IMR-90 (cell line): ENCODE data around the gene CTNNA2. TPM values are rescaled to one million over a fixed set of nuclear protein-coding genes. Genes with fewer than 3 reads are reported as not detected.
A peak's percentile ranks its signal among the peaks of the same experiment; 100 is the strongest.

Experiments used
- ATAC-seq: fragments of 200-7000 bp; cut with Tn5 transposase; 2 replicates; pipeline ENCODE4 v1.9.1; 2020; ENCODE audit warnings: low read depth, mild to moderate bottlenecking, moderate library complexity
- BruUV-seq: library from RNA; stranded (reverse); fragments of 400-500 nt; replicated peaks from 2 replicates; lab custom pipeline; 2021; lab: Mats Ljungman, UMichigan
- CTCF ChIA-PET: fragments of 300-600 bp; formaldehyde crosslinking; extraction: SDS; loops from one replicate; lab custom pipeline; 2021; ENCODE audit warnings: antibody characterized with exemption; lab: Yijun Ruan, JAX
- POLR2A ChIA-PET: fragments of 300-600 bp; sonication (Branson Sonifier 250); formaldehyde crosslinking; loops from one replicate; lab custom pipeline; 2022; ENCODE audit warnings: antibody characterized with exemption; ENCODE audit not compliant: unreplicated experiment; lab: Charles Lee
- DNase-seq: peaks from one replicate; pipeline ENCODE4 v3.0.0; 2013
- H2AFZ ChIP-seq: replicated peaks from 2 replicates; pipeline ENCODE3; 2013; ENCODE audit warnings: low read length, mild to moderate bottlenecking; ENCODE audit not compliant: poor library complexity
- H2AK5ac ChIP-seq: 2 replicates; pipeline ENCODE4 v1.6.1; 2013; ENCODE audit warnings: low read depth, low read length, inconsistent platforms
- H2AK9ac ChIP-seq: replicated peaks from 2 replicates; pipeline ENCODE3; 2013; ENCODE audit warnings: mild to moderate bottlenecking, low read depth, low read length, moderate library complexity; ENCODE audit not compliant: poor library complexity
- H2BK120ac ChIP-seq: 2 replicates; pipeline ENCODE4 v1.6.1; 2013; ENCODE audit warnings: low read depth, low read length, inconsistent platforms
- H2BK15ac ChIP-seq: 3 replicates; pipeline ENCODE4 v1.6.1; 2013; ENCODE audit warnings: low read depth, low read length, inconsistent platforms
- H2BK20ac ChIP-seq: 2 replicates; pipeline ENCODE4 v1.6.1; 2013; ENCODE audit warnings: low read depth, mild to moderate bottlenecking, inconsistent platforms, low read length, moderate library complexity
- H2BK5ac ChIP-seq: 2 replicates; pipeline ENCODE4 v1.6.1; 2013; ENCODE audit warnings: mild to moderate bottlenecking, low read depth, low read length, inconsistent platforms; ENCODE audit not compliant: poor library complexity, severe bottlenecking
- H3K14ac ChIP-seq: replicated peaks from 2 replicates; pipeline ENCODE4 v1.6.1; 2013; ENCODE audit warnings: low read depth, low read length, inconsistent platforms
- H3K18ac ChIP-seq: 2 replicates; pipeline ENCODE4 v1.6.1; 2013; ENCODE audit warnings: low read depth, low read length, control low read depth
- H3K23ac ChIP-seq: 2 replicates; pipeline ENCODE4 v1.6.1; 2013; ENCODE audit warnings: low read depth, low read length, inconsistent platforms
- H3K27ac ChIP-seq: 2 replicates; pipeline ENCODE4 v1.5.1; 2013; ENCODE audit warnings: mild to moderate bottlenecking, control low read depth, low read length; ENCODE audit not compliant: insufficient read depth
- H3K27me3 ChIP-seq: 2 replicates; pipeline ENCODE4 v1.6.1; 2013; ENCODE audit warnings: low read length; ENCODE audit not compliant: control insufficient read depth, insufficient read depth
- H3K36me3 ChIP-seq: 2 replicates; pipeline ENCODE4 v1.6.1; 2013; ENCODE audit warnings: low read length, mixed read lengths; ENCODE audit not compliant: control insufficient read depth, insufficient read depth
- H3K4ac ChIP-seq: 2 replicates; pipeline ENCODE4 v1.6.1; 2013; ENCODE audit warnings: low read depth, low read length, inconsistent platforms
- H3K4me1 ChIP-seq: 2 replicates; pipeline ENCODE4 v1.6.1; 2013; ENCODE audit warnings: low read length, mixed read lengths; ENCODE audit not compliant: control insufficient read depth, insufficient read depth
- H3K4me2 ChIP-seq: 2 replicates; pipeline ENCODE4 v1.6.1; 2013; ENCODE audit warnings: low read depth, mild to moderate bottlenecking, control low read depth, low read length, moderate library complexity
- H3K4me3 ChIP-seq: 2 replicates; pipeline ENCODE4 v1.5.1; 2013; ENCODE audit warnings: low read depth, mild to moderate bottlenecking, control low read depth, low read length, moderate library complexity; ENCODE audit not compliant: insufficient read depth
- H3K56ac ChIP-seq: 2 replicates; pipeline ENCODE4 v1.6.1; 2013; ENCODE audit warnings: low read length, inconsistent platforms; ENCODE audit not compliant: insufficient read depth; ENCODE audit errors: extremely low read depth
- H3K79me1 ChIP-seq, 2 experiments: 2 replicates each; pipeline ENCODE4 v1.6.1; 2013; ENCODE audit warnings: low read length in 2 of 2, inconsistent platforms in 1 of 2, low read depth in 1 of 2
- H3K9ac ChIP-seq: 2 replicates; pipeline ENCODE4 v1.6.1; 2013; ENCODE audit warnings: low read depth, low read length, control low read depth
- H3K9me1 ChIP-seq: 2 replicates; pipeline ENCODE4 v1.6.1; 2013; ENCODE audit warnings: low read length, inconsistent platforms; ENCODE audit not compliant: insufficient read depth
- H3K9me3 ChIP-seq: 2 replicates; pipeline ENCODE4 v1.6.1; 2013; ENCODE audit warnings: low read length; ENCODE audit not compliant: control insufficient read depth, insufficient read depth
- H4K20me1 ChIP-seq: 2 replicates; pipeline ENCODE4 v1.6.1; 2013; ENCODE audit warnings: low read length, inconsistent platforms; ENCODE audit not compliant: insufficient read depth
- H4K5ac ChIP-seq: 2 replicates; pipeline ENCODE4 v1.6.1; 2013; ENCODE audit warnings: mild to moderate bottlenecking, low read depth, low read length, control low read depth
- H4K8ac ChIP-seq, 2 experiments: 2 replicates each; pipeline ENCODE4 v1.6.1; 2013; ENCODE audit warnings: low read depth in 2 of 2, low read length in 2 of 2, control low read depth in 1 of 2, inconsistent platforms in 1 of 2
- H4K91ac ChIP-seq: 2 replicates; pipeline ENCODE4 v1.6.1; 2013; ENCODE audit warnings: low read depth, low read length, inconsistent platforms; ENCODE audit not compliant: insufficient read depth
- BHLHE40 ChIP-seq: fragments of 150-350 bp; IDR thresholded peaks from 2 replicates; pipeline ENCODE4 v1.6.1; 2016; ENCODE audit warnings: mild to moderate bottlenecking, low read depth, low read length
- CEBPB ChIP-seq: IDR thresholded peaks from 2 replicates; pipeline ENCODE4 v1.6.1; 2012; ENCODE audit warnings: low read depth, low read length, improper control_type of control experiment
- CHD1 ChIP-seq: IDR thresholded peaks from 2 replicates; pipeline ENCODE4 v1.6.1; 2012; ENCODE audit warnings: low read depth, low read length, improper control_type of control experiment
- MAZ ChIP-seq: IDR thresholded peaks from 2 replicates; pipeline ENCODE4 v1.6.1; 2012; ENCODE audit warnings: low read depth, mild to moderate bottlenecking, low read length, improper control_type of control experiment, moderate library complexity, borderline replicate concordance
- SMC3 ChIP-seq: fragments of 150-350 bp; IDR thresholded peaks from 2 replicates; pipeline ENCODE4 v1.6.1; 2016; ENCODE audit warnings: low read depth, mild to moderate bottlenecking, antibody characterized with exemption, low read length, moderate library complexity
- WGBS, 2 experiments: methylation state at CpG; one replicate each; pipeline versions ENCODE4 v1.1.5 to v1.1.7; 2013; ENCODE audit warnings: missing lambda C conversion rate in 2 of 2; ENCODE audit not compliant: insufficient read length in 1 of 2; ENCODE audit errors: extremely low coverage in 2 of 2; 5-methylcytosine and 5-hydroxymethylcytosine counted together
- dilution Hi-C: fragments of 300-500 bp; cut with HindIII; formaldehyde crosslinking; loops from one replicate; pipeline ENCODE4 v1.14.3; 2018; ENCODE audit warnings: low sequenced_read_pairs; ENCODE audit not compliant: unreplicated experiment
- in situ Hi-C: fragments of 300-500 bp; cut with MboI; formaldehyde crosslinking; loops from 3 replicates; pipeline ENCODE4 v1.14.3; 2019; ENCODE audit warnings: low sequenced_read_pairs, inconsistent platforms, mixed read lengths
- intact Hi-C: fragments of 100-400 bp; cut with micrococcal nuclease; formaldehyde crosslinking; loops from 2 replicates; pipeline ENCODE4 v1.10.0; 2022
- polyA plus RNA-seq, 3 experiments: library from polyadenylated mRNA; depleted of rRNA; stranded (reverse); fragments of >200 nt; gene quantifications; 2 replicates each; pipeline ENCODE4 v1.2.3, GENCODE V29; 2012; ENCODE audit warnings: low replicate concordance in 1 of 3
- total RNA-seq: library from RNA; depleted of rRNA; stranded (reverse); fragments of >200 nt; gene quantifications from 2 replicates; pipeline ENCODE4 v1.2.3, GENCODE V29; 2012
- TF ChIP-seq, protein P1 (sequence below): fragments of 150-350 bp; IDR thresholded peaks from 2 replicates; pipeline ENCODE4 v1.6.1; 2016; ENCODE audit warnings: low read depth, mild to moderate bottlenecking, low read length, moderate library complexity, borderline replicate concordance

Gene CTNNA2
- total and polyA plus RNA-seq, 2 of the 4 experiments (the other 2 are of a cell fraction): not detected

- no peak overlapping the region for H3K9ac ChIP-seq
- peaks cover 2% of the 10 kb centered on the region; the same call in 1 of the 2 replicates for H3K4me1 ChIP-seq
- H3K36me3 ChIP-seq: no peaks in the 10 kb centered on the region
- no peak overlapping the region; the same call in 1 of the 2 replicates for H3K14ac ChIP-seq
- in situ Hi-C loops: no loop called here
- peak overlapping the region; percentile 63; the same call in 1 of the 2 replicates for H4K5ac ChIP-seq
- peak; percentile 57 for ATAC-seq
- TF ChIP-seq BHLHE40: no peak
- no peak for TF ChIP-seq CEBPB
- TF ChIP-seq, protein P1, sequence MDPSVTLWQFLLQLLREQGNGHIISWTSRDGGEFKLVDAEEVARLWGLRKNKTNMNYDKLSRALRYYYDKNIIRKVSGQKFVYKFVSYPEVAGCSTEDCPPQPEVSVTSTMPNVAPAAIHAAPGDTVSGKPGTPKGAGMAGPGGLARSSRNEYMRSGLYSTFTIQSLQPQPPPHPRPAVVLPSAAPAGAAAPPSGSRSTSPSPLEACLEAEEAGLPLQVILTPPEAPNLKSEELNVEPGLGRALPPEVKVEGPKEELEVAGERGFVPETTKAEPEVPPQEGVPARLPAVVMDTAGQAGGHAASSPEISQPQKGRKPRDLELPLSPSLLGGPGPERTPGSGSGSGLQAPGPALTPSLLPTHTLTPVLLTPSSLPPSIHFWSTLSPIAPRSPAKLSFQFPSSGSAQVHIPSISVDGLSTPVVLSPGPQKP: no peak
- no peak for TF ChIP-seq MAZ
- no peak for TF ChIP-seq CHD1
- TF ChIP-seq SMC3: no peak
- H3K23ac ChIP-seq: no peak overlapping the region
- peak overlapping the region; percentile 80; the same call in 1 of the 2 replicates for H3K18ac ChIP-seq
- H4K20me1 ChIP-seq: no peaks in the 10 kb centered on the region
- CTCF ChIA-PET: no interaction called here
- peak overlapping the region; percentile 25; the same call in 1 of the 2 replicates for H2BK120ac ChIP-seq
- no peak overlapping the region for H3K4me3 ChIP-seq
- no peaks in the 10 kb centered on the region for H3K9me3 ChIP-seq
- no TSS peak for BruUV-seq
- no peak overlapping the region for H2AFZ ChIP-seq
- no peak overlapping the region for H3K56ac ChIP-seq
- 0 out of 2 replicates have a peak overlapping the region, but pooled peaks have one; percentile 14 for H4K91ac ChIP-seq
- peak overlapping the region; percentile 20 for H2BK5ac ChIP-seq
- H3K27ac ChIP-seq: no peak overlapping the region
- no peak overlapping the region for H2AK9ac ChIP-seq
- dilution Hi-C loops: no loop called here
- no peak overlapping the region for H3K4me2 ChIP-seq
- H4K8ac ChIP-seq: no peak overlapping the region
- peak overlapping the region; percentile 20; the same call in 1 of the 2 replicates for H2BK20ac ChIP-seq
- no peaks in the 10 kb centered on the region for H3K27me3 ChIP-seq
- intact Hi-C loops: no loop called here
- no CpG with 5 or more reads among the region's 6 CpGs for WGBS, 2 experiments
- no peak overlapping the region; the same call in 1 of the 2 replicates for H2AK5ac ChIP-seq
- H3K4ac ChIP-seq: peak overlapping the region; percentile 64
- DNase-seq: peak; percentile 52
- H3K9me1 ChIP-seq: no peaks in the 10 kb centered on the region; the same call in 1 of the 2 replicates
- 0 out of 3 replicates have a peak overlapping the region, but pooled peaks have one; percentile 23 for H2BK15ac ChIP-seq
- POLR2A ChIA-PET: no interaction called here
- no peaks in the 10 kb centered on the region for H3K79me1 ChIP-seq
Observed at GRCh38 chr2:80019571-80020460, 507.0 kb downstream of the CTNNA2 start.
